SH-SY5Y (cell line): Measurements from ENCODE around the gene ZNF687.

Experiments
- GATA2 ChIP-seq: IDR thresholded peaks from 2 replicates; pipeline ENCODE4 v1.6.1; 2011; ENCODE audit warnings: mild to moderate bottlenecking, low read depth, low read length
- GATA3 ChIP-seq: IDR thresholded peaks from 2 replicates; pipeline ENCODE4 v1.6.1; 2011; ENCODE audit warnings: low read depth, mild to moderate bottlenecking, low read length, moderate library complexity

DNA sequence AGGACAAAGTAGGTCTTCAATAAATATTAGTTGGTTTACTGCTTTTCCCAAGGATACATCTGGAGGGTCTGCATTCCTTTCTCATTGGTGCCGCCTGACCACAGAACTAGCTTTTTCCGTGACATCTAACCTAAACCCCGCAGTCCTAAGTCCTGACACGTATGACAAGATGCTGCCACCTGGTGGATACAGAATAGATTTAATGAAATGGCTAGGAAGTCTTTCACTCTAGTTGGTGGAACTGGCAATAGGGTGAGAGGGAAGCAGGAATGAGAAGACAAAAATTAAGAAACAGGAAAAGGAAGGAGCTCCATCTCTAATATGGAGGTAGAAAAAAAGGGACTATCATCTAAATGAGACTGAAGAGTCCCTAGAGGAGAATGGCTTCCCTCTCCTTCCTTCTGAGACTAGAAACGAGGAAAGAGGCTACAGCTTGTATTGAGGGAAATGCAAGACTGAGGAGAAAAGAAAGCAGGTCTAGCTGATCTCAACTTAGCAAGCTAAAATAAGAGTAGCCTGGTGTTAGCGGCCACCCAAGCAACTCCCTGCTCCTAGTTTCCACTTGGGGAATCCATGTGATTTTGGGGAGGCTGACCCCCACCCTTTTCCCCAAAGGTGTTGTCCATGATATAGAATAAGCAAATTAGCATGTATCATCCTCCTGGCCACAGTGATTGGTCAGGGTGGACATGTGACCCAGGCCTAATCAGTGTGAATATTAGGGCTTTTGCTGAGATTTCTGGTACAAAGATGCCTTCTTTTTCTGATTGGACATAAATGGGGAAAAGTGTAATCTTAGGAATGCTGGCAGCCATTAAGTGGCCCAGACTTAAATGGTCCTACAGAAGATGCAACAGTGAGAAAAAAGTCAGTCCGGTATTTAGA, 59.0 kb downstream of the ZNF687 start:
- TF ChIP-seq GATA2 (no peak), GATA3 (no peak)
